HepG2 (cell line): ENCODE measurements around the gene SPTB. TPM values are rescaled to one million over a fixed set of nuclear protein-coding genes. Genes with fewer than 3 reads are reported as not detected.

Experiments
- ATAC-seq: fragments of 200-7000 bp; cut with Tn5 transposase; 3 replicates; pipeline ENCODE4 v1.9.1; 2020; ENCODE audit warnings: mild to moderate bottlenecking, moderate library complexity
- BruUV-seq: library from RNA; stranded (reverse); fragments of 400-500 nt; replicated peaks from 2 replicates; lab custom pipeline; 2021; lab: Mats Ljungman, UMichigan
- CTCF ChIA-PET: fragments of 300-600 bp; formaldehyde crosslinking; extraction: SDS; loops from one replicate; lab custom pipeline; 2021; ENCODE audit warnings: low total read pairs, inconsistent platforms, low intra/inter-chr PET ratio; lab: Yijun Ruan, JAX
- POLR2A ChIA-PET: fragments of 350-600 bp; sonication (Branson Sonifier 250); formaldehyde crosslinking; loops from one replicate; lab custom pipeline; 2020; ENCODE audit warnings: antibody characterized with exemption, inconsistent platforms; lab: Yijun Ruan, JAX
- DNase-seq: peaks from one replicate; pipeline ENCODE4 v3.0.0-alpha.2; 2015; ENCODE audit warnings: low spot score
- FAIRE-seq: peaks from 3 replicates; lab custom pipeline; 2011; peaks lifted over from hg19 to GRCh38; lab: Jason Lieb, UNC
- H2AFZ ChIP-seq: one replicate; pipeline ENCODE4 v1.6.1; 2011; ENCODE audit warnings: low read length, inconsistent platforms
- H3K27ac ChIP-seq: fragments of 300-600 bp; 3 replicates; pipeline ENCODE4 v1.8.0; 2011; ENCODE audit warnings: mixed run types, mild to moderate bottlenecking, mixed read lengths, low read length, inconsistent platforms; ENCODE audit not compliant: insufficient read depth; ENCODE audit errors: extremely low read length
- H3K27me3 ChIP-seq, 2 experiments: fragments of 200-600 bp in 1 of 2; 2 replicates in 1 of 2; 3 replicates in 1 of 2; pipeline versions ENCODE4 v1.6.0 to v1.8.0; 2011; ENCODE audit warnings: low read length in 2 of 2, mild to moderate bottlenecking in 2 of 2, moderate library complexity in 2 of 2, inconsistent platforms in 1 of 2; ENCODE audit not compliant: insufficient read depth in 2 of 2, control insufficient read depth in 1 of 2
- H3K36me3 ChIP-seq, 2 experiments: fragments of 200-600 bp in 1 of 2; replicated peaks in 1 of 2; 2 replicates in 1 of 2; 3 replicates in 1 of 2; pipeline versions ENCODE4 v1.5.1 to v1.8.0; 2011; ENCODE audit warnings: low read length in 2 of 2, inconsistent platforms in 1 of 2; ENCODE audit not compliant: insufficient read depth in 2 of 2, control insufficient read depth in 1 of 2
- H3K4me1 ChIP-seq: 2 replicates; pipeline ENCODE4 v1.5.1; 2012; ENCODE audit warnings: low read length, inconsistent platforms; ENCODE audit not compliant: insufficient read depth
- H3K4me2 ChIP-seq: 2 replicates; pipeline ENCODE4 v1.6.0; 2011; ENCODE audit warnings: low read depth, low read length, inconsistent platforms
- H3K4me3 ChIP-seq, 3 experiments: fragments of 200-600 bp in 1 of 3; sonication (generic), shearing (Covaris generic) in 1 of 3; replicated peaks in 1 of 3; 2 replicates each; pipeline ENCODE4 v1.5.1; 2011 to 2016; ENCODE audit warnings: low read length in 3 of 3, inconsistent platforms in 2 of 3, low read depth in 2 of 3, mild to moderate bottlenecking in 2 of 3, control low read depth in 1 of 3, mixed read lengths in 1 of 3; ENCODE audit not compliant: insufficient read depth in 1 of 3
- H3K79me2 ChIP-seq: one replicate; pipeline ENCODE4 v1.6.1; 2011; ENCODE audit warnings: low read length, inconsistent platforms; ENCODE audit not compliant: insufficient read depth
- H3K9ac ChIP-seq: 2 replicates; pipeline ENCODE4 v1.6.0; 2011; ENCODE audit warnings: mild to moderate bottlenecking, low read depth, low read length, inconsistent platforms; ENCODE audit not compliant: insufficient read depth
- H3K9me3 ChIP-seq: 2 replicates; pipeline ENCODE4 v1.5.1; 2012; ENCODE audit warnings: mild to moderate bottlenecking, low read length
- H4K20me1 ChIP-seq: 2 replicates; pipeline ENCODE4 v1.6.0; 2011; ENCODE audit warnings: inconsistent platforms, mild to moderate bottlenecking, low read length, moderate library complexity; ENCODE audit not compliant: insufficient read depth
- CAMTA2 ChIP-seq: sonication (generic); formaldehyde crosslinking; IDR thresholded peaks from 2 replicates; pipeline ENCODE4 v1.4.0; 2020; ENCODE audit warnings: mild to moderate bottlenecking, missing genetic modification reagents, borderline replicate concordance
- CTCF ChIP-seq: sonication (generic); formaldehyde crosslinking; IDR thresholded peaks from 2 replicates; pipeline ENCODE4 v1.5.0; 2020; ENCODE audit warnings: mild to moderate bottlenecking, missing genetic modification reagents, moderate library complexity
- KLF11 ChIP-seq: IDR thresholded peaks from 2 replicates; pipeline ENCODE4 v1.6.1; 2016; ENCODE audit warnings: missing compliant biosample characterization
- NFATC3 ChIP-seq: sonication (generic); formaldehyde crosslinking; IDR thresholded peaks from 2 replicates; pipeline ENCODE4 v1.5.1; 2020; ENCODE audit warnings: mild to moderate bottlenecking, missing genetic modification reagents
- PLRG1 ChIP-seq: fragments of 450-650 bp; conservative IDR thresholded peaks from 2 replicates; pipeline ENCODE4 v1.6.1; 2016
- RAD21 ChIP-seq: fragments of 450-650 bp; formaldehyde crosslinking; IDR thresholded peaks from 2 replicates; pipeline ENCODE4 v1.5.0; 2020; ENCODE audit warnings: mild to moderate bottlenecking
- RAD51 ChIP-seq: fragments of 450-650 bp; IDR thresholded peaks from 2 replicates; pipeline ENCODE4 v1.6.1; 2016; ENCODE audit warnings: borderline replicate concordance
- SMC3 ChIP-seq: IDR thresholded peaks from 2 replicates; pipeline ENCODE4 v1.6.1; 2011; ENCODE audit warnings: low read length, improper control_type of control experiment
- SP5 ChIP-seq: IDR thresholded peaks from 2 replicates; pipeline ENCODE4 v1.6.1; 2016; ENCODE audit warnings: low read depth, borderline replicate concordance
- TCF7L2 ChIP-seq: IDR thresholded peaks from 2 replicates; pipeline ENCODE4 v1.6.1; 2011; ENCODE audit warnings: mild to moderate bottlenecking, low read depth, low read length, moderate library complexity
- ZNF549 ChIP-seq: sonication (generic); formaldehyde crosslinking; IDR thresholded peaks from 2 replicates; pipeline ENCODE4 v1.5.0; 2020; ENCODE audit warnings: missing genetic modification reagents
- ZNF878 ChIP-seq: sonication (generic); formaldehyde crosslinking; IDR thresholded peaks from 2 replicates; pipeline ENCODE4 v1.8.1; 2023; ENCODE audit warnings: mild to moderate bottlenecking, missing genetic modification reagents, moderate library complexity
- WGBS: methylation state at CpG from one replicate; pipeline ENCODE4 v1.1.6; 2017; ENCODE audit warnings: low lambda C conversion rate; 5-methylcytosine and 5-hydroxymethylcytosine counted together
- in situ Hi-C: cut with HindIII; loops from 2 replicates; pipeline ENCODE4 v1.10.0; 2017; ENCODE audit warnings: low pct_unique_long_range_greater_than_20kb; ENCODE audit not compliant: extremely low pct_ligation_motif_present
- intact Hi-C: fragments of 100-400 bp; cut with micrococcal nuclease; formaldehyde crosslinking; loops from one replicate; pipeline ENCODE4 v1.10.0; 2022; ENCODE audit not compliant: unreplicated experiment
- polyA plus RNA-seq, 8 experiments: library from polyadenylated mRNA; depleted of rRNA in 3 of 8; stranded (reverse) in 7 of 8; unstranded in 1 of 8; fragments of >200 nt; fragmentation: Illumina TruSeq in 4 of 8; extraction: Trizol in 4 of 8; gene quantifications; 2 replicates each; pipeline versions ENCODE4 v1.2.1 to v1.2.3, GENCODE V29; 2011 to 2016; ENCODE audit warnings: low read depth in 4 of 8, missing spikeins in 1 of 8, mixed read lengths in 1 of 8; ENCODE audit not compliant: insufficient read depth in 1 of 8
- total RNA-seq, 5 experiments: library from RNA; depleted of rRNA; stranded (reverse); fragments of >200 nt; fragmentation: Illumina TruSeq; extraction: Trizol; gene quantifications; 2 replicates each; pipeline ENCODE4 v1.2.3, GENCODE V29; 2016; ENCODE audit warnings: low read depth in 1 of 5
- TF ChIP-seq, protein P1 (sequence below): sonication (generic); formaldehyde crosslinking; IDR thresholded peaks from 2 replicates; pipeline ENCODE4 v1.5.0; 2020; ENCODE audit warnings: mild to moderate bottlenecking, missing genetic modification reagents

SPTB gene
- total and polyA plus RNA-seq, 2 of the 13 experiments (the other 11 are each of a cell fraction or from before 2014, with no cell fraction given), result 0.01 to 0.02 TPM

DNA sequence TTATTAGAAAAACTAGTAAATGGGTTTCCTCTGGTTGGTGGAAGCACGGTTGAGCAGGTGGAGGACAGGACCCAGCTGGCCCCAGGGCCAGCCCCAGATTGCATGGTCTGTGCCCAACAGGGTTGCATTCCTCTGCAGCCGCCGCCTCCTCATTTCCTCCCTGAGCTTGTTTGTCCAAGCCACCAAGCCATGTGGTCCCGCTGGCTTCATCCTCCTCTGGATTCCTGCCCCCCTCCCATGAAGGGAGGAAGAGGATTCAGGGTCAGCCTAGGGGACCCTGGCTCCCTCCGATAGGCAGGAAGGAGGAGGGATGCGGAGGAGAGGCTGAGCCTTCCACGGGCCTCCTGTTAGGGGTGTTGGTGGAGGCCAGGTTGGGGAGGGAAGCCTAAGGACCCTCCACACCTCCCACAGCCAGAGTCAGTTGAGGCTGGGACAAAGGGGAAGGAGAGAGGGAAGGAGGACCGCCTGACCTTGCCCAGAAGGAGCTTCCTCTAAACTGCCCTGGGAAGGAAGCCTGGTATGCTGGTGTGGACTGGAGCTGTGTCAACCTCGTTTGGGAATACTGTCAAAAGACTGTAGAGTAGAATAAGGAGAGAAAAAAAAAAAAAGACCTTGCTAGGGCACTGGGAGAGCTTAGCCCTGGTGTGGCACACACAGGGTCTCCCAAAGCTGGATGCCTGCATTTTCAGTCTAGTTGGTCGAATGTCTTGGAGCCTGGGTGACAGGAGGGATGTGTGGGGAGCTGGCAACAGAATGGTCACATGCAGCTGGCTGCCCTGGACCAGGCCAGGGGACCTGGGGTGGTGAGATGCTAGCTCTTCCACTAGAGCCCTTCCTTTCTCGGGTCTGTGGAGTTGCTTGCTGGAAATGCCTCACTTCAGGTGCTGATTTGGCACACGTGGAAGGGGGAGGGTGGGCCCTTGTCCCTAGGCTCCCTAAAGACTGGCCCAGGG lies 133.1 kb downstream of the SPTB start:
- in situ Hi-C loops (no loop called here), intact Hi-C loops (no loop called here)
- no peaks in the 10 kb centered on the region for H3K27me3 ChIP-seq
- no peaks in the 10 kb centered on the region for H3K79me2 ChIP-seq
- ATAC-seq, result peak; percentile 16; the same call in 2 of the 3 replicates
- TF ChIP-seq, protein P1, sequence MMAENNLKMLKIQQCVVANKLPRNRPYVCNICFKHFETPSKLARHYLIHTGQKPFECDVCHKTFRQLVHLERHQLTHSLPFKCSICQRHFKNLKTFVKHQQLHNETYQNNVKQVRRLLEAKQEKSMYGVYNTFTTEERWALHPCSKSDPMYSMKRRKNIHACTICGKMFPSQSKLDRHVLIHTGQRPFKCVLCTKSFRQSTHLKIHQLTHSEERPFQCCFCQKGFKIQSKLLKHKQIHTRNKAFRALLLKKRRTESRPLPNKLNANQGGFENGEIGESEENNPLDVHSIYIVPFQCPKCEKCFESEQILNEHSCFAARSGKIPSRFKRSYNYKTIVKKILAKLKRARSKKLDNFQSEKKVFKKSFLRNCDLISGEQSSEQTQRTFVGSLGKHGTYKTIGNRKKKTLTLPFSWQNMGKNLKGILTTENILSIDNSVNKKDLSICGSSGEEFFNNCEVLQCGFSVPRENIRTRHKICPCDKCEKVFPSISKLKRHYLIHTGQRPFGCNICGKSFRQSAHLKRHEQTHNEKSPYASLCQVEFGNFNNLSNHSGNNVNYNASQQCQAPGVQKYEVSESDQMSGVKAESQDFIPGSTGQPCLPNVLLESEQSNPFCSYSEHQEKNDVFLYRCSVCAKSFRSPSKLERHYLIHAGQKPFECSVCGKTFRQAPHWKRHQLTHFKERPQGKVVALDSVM (CRISPR knock-in tag), result no peak
- FAIRE-seq, result no peak
- ChIA-PET CTCF (interaction anchor here (1.2 kb wide), 1 partner anchor 75 kb away, joined by 4 read pairs; no protein-coding TSS in a partner anchor), POLR2A (interaction anchor here (0.9 kb wide), 1 partner anchor 40 kb away, joined by 3 read pairs; no protein-coding TSS in a partner anchor)
- H2AFZ ChIP-seq, result no peak overlapping the region
- H3K27ac ChIP-seq, result no peak overlapping the region
- BruUV-seq, result no TSS peak
- no peaks in the 10 kb centered on the region for H4K20me1 ChIP-seq
- H3K9me3 ChIP-seq, result no peaks in the 10 kb centered on the region
- WGBS, result 79% methylated on average over 11 of the region's 12 CpGs
- H3K9ac ChIP-seq, result no peak overlapping the region
- no peak overlapping the region for H3K4me3 ChIP-seq
- DNase-seq, result no peak
- H3K4me2 ChIP-seq, result no peak overlapping the region
- H3K4me1 ChIP-seq, result no peaks in the 10 kb centered on the region
- H3K36me3 ChIP-seq, result peaks cover 10 to 15% of the 10 kb centered on the region in 2 experiments; a peak in 3 of 5 replicates

GRCh38 chr14:64745511-64746091 lies 134.1 kb downstream of the SPTB start:
- Histone ChIP-seq H2AFZ (no peak overlapping the region), H3K27me3 (no peaks in the 10 kb centered on the region), H3K4me2 (no peak overlapping the region), H3K9me3 (no peaks in the 10 kb centered on the region), H3K4me1 (no peaks in the 10 kb centered on the region), H3K27ac (no peak overlapping the region), H4K20me1 (no peaks in the 10 kb centered on the region), H3K4me3 (no peak overlapping the region), H3K9ac (no peak overlapping the region), H3K36me3 (peaks cover 17 to 20% of the 10 kb centered on the region in 2 experiments; a peak in 4 of 5 replicates), H3K79me2 (no peaks in the 10 kb centered on the region)
- no TSS peak for BruUV-seq
- peak; percentile 62 for ATAC-seq
- POLR2A ChIA-PET, result interaction anchor here (0.9 kb wide), 1 partner anchor 39 kb away, joined by 3 read pairs; no protein-coding TSS in a partner anchor
- WGBS, result 50% methylated on average over 1 of the region's 8 CpGs
- in situ Hi-C loops, result no loop called here
- peak; percentile 28 for DNase-seq
- FAIRE-seq, result no peak
- CTCF ChIA-PET, result interaction anchor here (1.2 kb wide), 1 partner anchor 74 kb away, joined by 4 read pairs; no protein-coding TSS in a partner anchor
- intact Hi-C loops, result loop anchor here (1.0 kb wide), 1 partner anchor 74 kb away; no protein-coding TSS in a partner anchor
- TF ChIP-seq SP5 (CRISPR knock-in tag) (no peak), ZNF878 (CRISPR knock-in tag) (no peak), SMC3 (peak; percentile 26; the same call in 1 of the 2 replicates), PLRG1 (no peak), CAMTA2 (CRISPR knock-in tag) (no peak), RAD21 (0 out of 2 replicates have a peak, but pooled peaks have one; percentile 18), CTCF (peak; percentile 44), RAD51 (no peak), KLF11 (CRISPR knock-in tag) (no peak), TCF7L2 (no peak), ZNF549 (CRISPR knock-in tag) (no peak), NFATC3 (CRISPR knock-in tag) (no peak)
